HG02588 (cell line): ENCODE data around the gene TEK.

Source experiments
- ATAC-seq: cut with Tn5 transposase; IDR thresholded peaks from one replicate; pipeline ENCODE4 v1.9.1; 2021; ENCODE audit warnings: mild to moderate bottlenecking, moderate library complexity; ENCODE audit not compliant: unreplicated experiment

The TEK gene

DNA sequence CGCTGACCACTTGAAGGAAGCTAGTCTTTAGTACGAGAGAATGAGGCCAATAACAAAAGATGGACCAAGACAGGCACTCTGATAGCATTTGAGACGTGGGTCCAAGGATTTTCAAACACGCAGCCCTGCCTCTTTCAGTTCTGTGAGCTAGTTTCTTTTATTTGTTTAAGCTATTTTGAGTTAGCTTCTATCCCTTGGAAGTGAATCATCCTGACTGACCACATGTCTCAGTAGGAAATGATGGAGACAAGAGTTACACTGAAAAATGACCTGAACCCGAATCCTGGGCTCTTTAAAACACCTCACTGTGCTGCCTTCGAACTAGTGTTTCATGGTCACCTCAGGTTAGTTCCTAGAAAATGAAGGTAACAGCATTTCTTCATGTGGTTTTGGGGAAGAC lies 9.9 kb downstream of the TEK start:
- no peak for ATAC-seq

GRCh38 chr9:27124151-27124550 lies 15.1 kb downstream of the TEK start:
- no peak for ATAC-seq

GRCh38 chr9:27125030-27125429 lies 16.0 kb downstream of the TEK start:
- ATAC-seq, result no peak

DNA sequence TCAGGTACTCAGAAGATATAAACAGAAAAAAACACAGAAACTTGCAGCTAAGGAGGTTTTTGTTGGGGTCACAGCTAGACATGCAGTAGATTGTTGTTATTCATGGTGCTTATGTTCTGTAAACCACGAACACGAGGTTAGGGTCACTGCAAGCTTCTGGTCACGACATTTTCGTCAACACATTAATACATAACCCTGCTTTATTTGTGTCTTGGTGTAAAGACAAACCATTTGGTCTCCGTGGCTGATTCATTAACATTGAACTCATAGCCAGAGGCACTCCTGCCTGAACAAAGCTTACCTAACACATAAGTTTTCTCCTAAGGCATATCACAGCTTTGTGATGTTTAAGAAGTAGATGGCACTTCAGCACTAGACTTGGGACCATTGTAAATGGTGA lies 16.9 kb downstream of the TEK start:
- no peak for ATAC-seq

DNA sequence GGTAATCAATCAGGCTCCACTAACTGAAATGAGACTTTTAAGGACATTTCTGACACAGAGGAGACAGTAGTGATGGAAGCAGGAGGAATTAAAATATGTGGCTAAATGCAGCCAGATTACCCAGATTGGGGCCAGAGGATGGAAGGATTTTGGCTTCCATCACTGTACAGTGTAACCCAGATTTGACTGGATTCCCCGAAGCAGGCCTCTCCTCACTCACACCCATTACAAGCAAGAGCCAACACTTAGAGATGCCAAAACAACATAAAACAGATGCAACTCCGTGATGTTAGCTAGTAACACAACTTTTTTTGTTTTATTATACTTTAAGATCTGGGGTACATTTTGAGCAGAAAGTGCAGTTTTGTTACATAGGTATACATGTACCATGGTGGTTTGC lies 17.6 kb downstream of the TEK start:
- ATAC-seq, result no peak

- no peak for ATAC-seq
These were observed 20.2 kb downstream of the TEK start for GRCh38 chr9:27129221-27129620.

GRCh38 chr9:27131731-27132130 lies 22.7 kb downstream of the TEK start:
- ATAC-seq, result no peak

DNA sequence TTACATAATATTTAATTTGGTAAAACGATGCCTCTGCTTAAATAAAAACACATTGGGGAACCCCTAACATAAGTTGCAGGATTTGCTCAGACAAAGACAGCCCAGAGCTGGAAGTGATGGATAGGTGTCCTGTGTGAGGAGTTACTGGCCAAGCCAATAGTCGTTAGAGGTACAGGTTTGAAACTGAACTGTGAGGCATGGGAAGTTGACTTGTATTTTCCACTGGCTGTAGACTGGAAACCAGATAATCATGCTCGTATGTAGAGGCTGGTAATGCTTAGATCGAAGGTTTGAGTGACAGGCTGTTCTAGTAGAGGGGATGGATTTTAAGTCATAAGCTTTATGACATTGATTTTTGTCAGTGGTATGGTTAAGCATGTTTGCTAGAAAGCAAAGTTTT lies 24.8 kb downstream of the TEK start:
- ATAC-seq, result no peak

GRCh38 chr9:27142299-27142930 lies 33.4 kb downstream of the TEK start:
- ATAC-seq, result no peak

GRCh38 chr9:27145143-27145542 lies 36.1 kb downstream of the TEK start:
- ATAC-seq, result no peak

DNA sequence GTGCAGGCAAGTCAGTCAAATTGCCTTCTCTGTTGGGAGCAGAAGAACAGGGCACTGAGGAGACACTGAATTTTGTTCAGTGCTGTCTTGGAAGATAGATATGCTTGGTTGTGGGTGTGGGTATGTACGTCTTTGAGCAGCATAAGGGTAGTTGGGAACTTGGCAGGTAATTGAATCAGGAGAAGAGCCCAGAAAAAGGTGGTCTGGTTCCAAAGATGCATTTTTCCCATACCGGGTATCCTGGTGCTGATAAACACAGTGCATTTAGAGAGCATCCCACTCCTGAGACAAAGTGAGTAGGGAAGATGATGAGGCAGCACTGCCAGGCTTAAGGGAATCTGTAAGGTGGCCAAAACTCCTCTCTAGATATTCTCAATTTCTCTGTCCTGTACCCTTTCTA lies 40.6 kb downstream of the TEK start:
- no peak for ATAC-seq

DNA sequence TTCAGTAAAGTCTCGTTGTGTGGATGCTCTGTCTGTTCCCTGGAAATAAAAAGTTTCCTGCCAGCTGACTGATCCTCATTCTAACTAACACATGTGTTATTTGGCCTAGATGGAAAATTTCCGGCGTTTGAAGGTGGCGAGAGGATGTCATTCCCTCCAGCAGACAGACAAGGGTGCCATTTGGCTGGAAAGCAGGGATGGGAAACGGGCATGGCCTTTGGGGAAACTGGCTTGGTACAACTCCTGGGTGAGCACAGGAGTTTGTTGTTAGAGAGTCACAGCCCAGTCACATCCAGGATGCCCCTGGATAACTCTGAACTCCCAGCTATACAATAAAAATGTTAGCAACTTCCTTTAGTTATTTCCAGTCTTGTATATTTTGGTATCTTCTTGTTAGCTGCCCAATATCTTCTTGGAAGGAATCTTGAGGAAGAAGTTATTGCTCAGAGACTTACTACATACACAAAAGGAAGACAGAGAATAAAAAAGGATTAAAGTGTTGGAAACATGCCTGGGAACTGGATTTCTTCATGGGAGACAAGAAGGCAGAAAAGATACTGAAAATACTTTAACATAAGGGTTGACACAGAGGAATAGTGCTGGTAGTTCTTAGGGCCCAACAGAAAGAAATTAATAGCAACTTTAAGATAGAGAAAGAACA lies 41.9 kb downstream of the TEK start:
- ATAC-seq, result no peak

- ATAC-seq, result no peak
These were observed 42.8 kb downstream of the TEK start for GRCh38 chr9:27151693-27152404.

DNA sequence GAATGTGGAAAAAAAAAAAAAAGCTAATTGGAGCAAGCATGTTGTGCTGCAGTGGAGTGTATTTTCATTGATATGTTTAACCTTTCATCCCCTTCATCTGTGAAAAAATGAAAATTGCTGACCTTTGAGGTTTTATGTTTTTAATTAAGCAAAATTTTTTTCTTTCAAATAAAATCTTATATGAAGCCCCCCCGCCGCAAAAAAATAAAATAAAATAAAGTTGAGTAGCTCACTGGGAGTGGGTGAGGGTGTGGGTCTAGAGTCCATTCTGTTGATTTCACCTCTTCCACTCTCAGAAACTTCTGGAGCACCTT lies 43.3 kb downstream of the TEK start:
- no peak for ATAC-seq

DNA sequence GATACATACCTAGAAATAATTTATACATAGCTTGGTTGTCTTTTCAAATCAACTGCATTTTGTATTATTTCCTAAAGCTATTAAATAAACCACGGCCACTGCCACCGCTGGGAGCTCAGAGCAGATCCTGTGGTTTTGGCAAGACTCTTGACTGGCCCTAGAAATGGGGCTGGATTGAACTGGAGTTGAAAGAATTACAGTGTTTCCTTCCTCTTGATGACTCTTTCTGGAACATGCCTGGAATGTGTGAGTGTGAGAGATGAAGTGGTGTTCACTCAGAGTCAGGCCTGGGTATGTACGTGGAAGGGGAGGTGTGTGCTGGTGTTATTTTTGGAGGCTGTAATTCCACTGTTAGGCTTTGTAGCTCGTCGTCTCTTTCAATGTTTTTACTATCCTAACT lies 45.9 kb downstream of the TEK start:
- ATAC-seq, result no peak

DNA sequence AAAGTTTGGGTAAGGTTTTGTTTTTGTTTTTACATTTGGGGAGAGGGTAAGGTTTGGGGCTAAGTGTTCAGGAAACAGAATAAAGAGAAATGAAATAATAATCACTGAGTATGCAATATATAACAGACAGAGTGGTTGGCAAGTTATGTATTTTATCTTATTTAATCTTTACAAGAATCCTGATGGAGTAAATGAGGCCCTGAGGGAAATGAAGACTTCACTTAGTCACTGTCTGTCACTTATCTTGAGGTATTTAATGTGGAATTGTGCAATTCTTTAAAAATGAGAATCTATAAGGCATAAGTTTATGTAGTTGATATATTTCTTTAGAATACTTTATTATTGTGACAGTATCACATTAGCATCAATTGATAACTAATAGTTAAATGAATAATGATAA lies 48.1 kb downstream of the TEK start:
- no peak for ATAC-seq

DNA sequence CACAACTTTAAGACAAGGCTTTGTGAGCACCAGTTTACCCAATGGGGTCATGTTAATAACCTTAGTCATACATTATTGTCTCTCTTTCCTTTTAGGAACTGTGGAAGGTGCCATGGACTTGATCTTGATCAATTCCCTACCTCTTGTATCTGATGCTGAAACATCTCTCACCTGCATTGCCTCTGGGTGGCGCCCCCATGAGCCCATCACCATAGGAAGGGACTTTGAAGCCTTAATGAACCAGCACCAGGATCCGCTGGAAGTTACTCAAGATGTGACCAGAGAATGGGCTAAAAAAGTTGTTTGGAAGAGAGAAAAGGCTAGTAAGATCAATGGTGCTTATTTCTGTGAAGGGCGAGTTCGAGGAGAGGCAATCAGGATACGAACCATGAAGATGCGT lies 48.7 kb downstream of the TEK start:
- no peak for ATAC-seq

- no peak for ATAC-seq
These were observed 51.6 kb downstream of the TEK start for GRCh38 chr9:27160636-27161035.

GRCh38 chr9:27162045-27162444 lies 53.0 kb downstream of the TEK start:
- ATAC-seq, result no peak

DNA sequence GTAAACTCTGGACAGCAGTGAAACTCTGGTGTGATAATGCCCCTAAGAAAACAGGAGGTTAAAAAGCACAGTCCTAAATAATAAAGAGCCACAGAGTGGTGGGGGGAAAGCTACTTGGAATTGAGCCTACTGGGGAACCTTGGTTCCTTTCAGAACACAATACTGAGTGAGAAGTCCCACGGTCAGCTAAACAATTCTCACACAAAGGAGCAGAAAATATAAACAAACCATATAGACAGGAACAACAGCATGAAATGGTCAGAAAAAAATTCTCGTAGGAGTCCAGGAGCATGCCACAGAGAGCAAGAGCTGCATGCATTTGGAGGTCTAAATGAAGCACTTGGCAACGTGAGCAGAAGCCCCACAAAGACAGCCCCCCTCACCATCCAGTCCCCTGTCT lies 56.0 kb downstream of the TEK start:
- no peak for ATAC-seq

DNA sequence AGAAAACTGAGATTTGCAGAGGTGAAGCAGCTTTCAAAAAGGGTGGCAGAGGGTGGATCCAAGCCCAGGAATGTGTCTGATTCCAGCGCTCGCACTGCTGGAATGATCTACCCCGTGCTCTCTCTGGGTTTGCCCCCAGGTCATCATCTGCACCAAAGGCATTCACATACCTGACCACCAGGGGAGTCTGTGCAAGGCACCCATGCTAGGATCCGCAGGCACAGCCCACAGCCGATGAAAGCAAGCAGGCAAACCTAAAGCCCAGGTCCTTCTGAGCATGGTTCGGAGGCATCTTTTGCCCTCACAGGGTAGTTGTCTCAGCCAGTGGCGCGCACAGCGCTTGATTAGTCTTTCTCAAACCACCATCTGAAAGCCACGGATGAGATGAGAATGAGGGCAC lies 56.6 kb downstream of the TEK start:
- no peak for ATAC-seq

- ATAC-seq, result no peak
These were observed 59.5 kb downstream of the TEK start for GRCh38 chr9:27168496-27168895.

GRCh38 chr9:27168951-27169350 lies 59.9 kb downstream of the TEK start:
- ATAC-seq, result no peak
